GM06990 (cell line): ENCODE results near the gene JPH2.

Source experiments
- DNase-seq: peaks from one replicate; pipeline ENCODE4 v3.0.0-alpha.2; 2011; ENCODE audit not compliant: insufficient read length; ENCODE audit errors: extremely low read depth
- H3K27me3 ChIP-seq: replicated peaks from 2 replicates; pipeline ENCODE4 v1.6.0; 2011; ENCODE audit warnings: low read length; ENCODE audit not compliant: control insufficient read depth, insufficient read depth
- H3K36me3 ChIP-seq: 2 replicates; pipeline ENCODE4 v1.5.1; 2011; ENCODE audit warnings: low read length; ENCODE audit not compliant: control insufficient read depth, insufficient read depth
- H3K4me3 ChIP-seq: replicated peaks from 2 replicates; pipeline ENCODE4 v1.5.1; 2011; ENCODE audit warnings: low read depth, mild to moderate bottlenecking, control low read depth, low read length
- CTCF ChIP-seq: IDR thresholded peaks from 2 replicates; pipeline ENCODE4 v1.5.1; 2011; ENCODE audit warnings: low read length, control low read depth, mild to moderate bottlenecking, inconsistent platforms; ENCODE audit not compliant: insufficient read depth, poor library complexity, severe bottlenecking

JPH2 gene

GRCh38 chr20:44218446-44218845 is 31.5 kb upstream of the JPH2 start:
- H3K4me3 ChIP-seq: no peak overlapping the region

GRCh38 chr20:44217342-44218092 is 30.5 kb upstream of the JPH2 start:
- Histone ChIP-seq H3K4me3 (no peak overlapping the region), H3K36me3 (no peaks in the 10 kb centered on the region), H3K27me3 (no peaks in the 10 kb centered on the region)
- peak; percentile 95 for TF ChIP-seq CTCF
- no peak for DNase-seq

More at GRCh38 chr20:44218446-44218845, 31.5 kb upstream of the JPH2 start:
- TF ChIP-seq CTCF: no peak
- no peak for DNase-seq
- no peaks in the 10 kb centered on the region for H3K36me3 ChIP-seq
- no peaks in the 10 kb centered on the region for H3K27me3 ChIP-seq

GRCh38 chr20:44215125-44215524 is 28.1 kb upstream of the JPH2 start:
- TF ChIP-seq CTCF: peak; percentile 86
- H3K27me3 ChIP-seq: no peaks in the 10 kb centered on the region
- DNase-seq: peak; percentile 18
- no peaks in the 10 kb centered on the region for H3K36me3 ChIP-seq
- no peak overlapping the region for H3K4me3 ChIP-seq

GRCh38 chr20:44212792-44213191 is 25.8 kb upstream of the JPH2 start:
- Histone ChIP-seq H3K4me3 (no peak overlapping the region), H3K27me3 (no peaks in the 10 kb centered on the region), H3K36me3 (no peaks in the 10 kb centered on the region)
- DNase-seq: no peak
- TF ChIP-seq CTCF: no peak

- no peak for DNase-seq
- no peak for TF ChIP-seq CTCF
- Histone ChIP-seq H3K4me3 (peak overlapping the region; percentile 81), H3K27me3 (no peaks in the 10 kb centered on the region), H3K36me3 (no peaks in the 10 kb centered on the region)
Measured at GRCh38 chr20:44211177-44212039, 24.4 kb upstream of the JPH2 start.
